ENCODE data around the gene C20orf204. TPM values are rescaled to one million over a fixed set of nuclear protein-coding genes. Genes with fewer than 3 reads are reported as not detected.

The C20orf204 gene
- total RNA-seq, 4 donors from 2014 or later, result 0.37 to 6.5 (median 0.68) TPM

DNA sequence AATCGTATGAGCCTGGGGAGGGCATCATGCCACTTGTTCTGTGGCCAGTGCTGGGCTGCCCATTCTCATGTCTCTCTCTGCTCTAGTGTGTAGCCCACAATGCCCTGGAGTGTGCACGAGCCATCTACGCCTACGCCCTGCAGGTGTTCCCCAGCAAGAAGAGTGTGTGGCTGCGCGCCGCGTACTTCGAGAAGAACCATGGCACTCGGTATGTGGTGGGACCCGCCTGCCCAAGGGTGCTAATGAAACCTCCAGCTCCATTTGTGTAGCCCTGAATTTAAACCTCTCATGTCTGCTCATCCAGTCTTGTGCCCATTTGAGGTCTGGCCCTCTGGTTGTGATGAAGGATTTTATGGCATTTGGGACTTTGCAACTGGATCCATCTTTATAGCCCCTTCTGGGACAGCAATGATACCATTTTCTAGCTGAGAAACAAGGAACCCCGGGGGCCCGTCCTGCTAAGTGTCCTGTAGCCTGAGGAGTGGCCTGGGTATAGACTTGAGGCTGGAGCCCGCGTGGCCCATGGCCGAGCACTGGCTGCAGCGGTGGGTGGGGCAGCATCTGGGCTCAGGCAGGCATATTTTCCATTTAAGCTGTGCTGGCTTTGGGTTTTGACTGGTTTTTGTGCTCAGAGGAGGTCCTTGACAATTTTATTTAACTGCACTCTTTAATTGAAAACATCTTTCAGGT is 13.2 kb upstream of the C20orf204 start:
- no peak for ATAC-seq (ENCODE audit: low FRiP score)
- TF ChIP-seq, protein P1, sequence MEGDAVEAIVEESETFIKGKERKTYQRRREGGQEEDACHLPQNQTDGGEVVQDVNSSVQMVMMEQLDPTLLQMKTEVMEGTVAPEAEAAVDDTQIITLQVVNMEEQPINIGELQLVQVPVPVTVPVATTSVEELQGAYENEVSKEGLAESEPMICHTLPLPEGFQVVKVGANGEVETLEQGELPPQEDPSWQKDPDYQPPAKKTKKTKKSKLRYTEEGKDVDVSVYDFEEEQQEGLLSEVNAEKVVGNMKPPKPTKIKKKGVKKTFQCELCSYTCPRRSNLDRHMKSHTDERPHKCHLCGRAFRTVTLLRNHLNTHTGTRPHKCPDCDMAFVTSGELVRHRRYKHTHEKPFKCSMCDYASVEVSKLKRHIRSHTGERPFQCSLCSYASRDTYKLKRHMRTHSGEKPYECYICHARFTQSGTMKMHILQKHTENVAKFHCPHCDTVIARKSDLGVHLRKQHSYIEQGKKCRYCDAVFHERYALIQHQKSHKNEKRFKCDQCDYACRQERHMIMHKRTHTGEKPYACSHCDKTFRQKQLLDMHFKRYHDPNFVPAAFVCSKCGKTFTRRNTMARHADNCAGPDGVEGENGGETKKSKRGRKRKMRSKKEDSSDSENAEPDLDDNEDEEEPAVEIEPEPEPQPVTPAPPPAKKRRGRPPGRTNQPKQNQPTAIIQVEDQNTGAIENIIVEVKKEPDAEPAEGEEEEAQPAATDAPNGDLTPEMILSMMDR (IDR thresholded peaks at IDR 0.05), result no peak
- DNase-seq (ENCODE audit: low spot score), result no peak

DNA sequence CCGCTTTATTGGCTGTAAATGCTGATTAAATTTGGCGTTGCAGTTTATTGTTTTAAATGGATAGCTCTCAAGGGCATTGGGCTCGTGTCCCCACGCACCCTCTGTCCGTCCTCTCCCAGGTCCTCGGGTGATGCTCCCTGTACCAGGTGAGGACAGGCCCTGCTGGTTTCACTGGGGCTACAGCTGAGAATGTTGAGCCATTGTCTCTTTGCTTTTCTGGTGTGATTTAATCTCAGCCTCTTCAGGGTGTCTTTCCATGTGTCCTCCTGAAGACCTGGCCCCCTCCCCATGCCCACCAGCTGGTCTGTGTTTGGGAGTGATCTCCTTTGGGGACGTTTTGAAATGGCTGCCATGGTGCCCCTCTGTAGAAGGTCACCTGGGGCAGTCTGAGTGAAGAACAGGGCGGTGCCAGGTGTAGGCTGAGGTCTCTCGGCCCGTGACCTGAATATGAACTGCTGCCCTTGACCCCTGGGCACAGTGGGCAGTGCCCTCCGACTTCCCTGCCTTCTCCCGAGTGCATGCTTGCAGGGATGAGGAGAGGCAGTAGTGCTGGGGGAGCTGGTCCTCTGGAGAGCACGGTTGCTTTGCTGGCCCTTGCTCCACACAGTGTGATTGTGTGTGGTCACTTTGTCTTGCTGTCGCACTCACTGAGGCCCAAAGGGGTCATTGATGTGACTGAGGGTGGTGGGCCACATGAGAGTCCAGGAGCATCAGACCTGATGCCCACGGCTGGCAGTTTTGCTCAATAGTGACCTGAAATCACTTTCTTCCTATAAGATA is 12.4 kb upstream of the C20orf204 start:
- no peak for ATAC-seq (ENCODE audit: low FRiP score)

DNA sequence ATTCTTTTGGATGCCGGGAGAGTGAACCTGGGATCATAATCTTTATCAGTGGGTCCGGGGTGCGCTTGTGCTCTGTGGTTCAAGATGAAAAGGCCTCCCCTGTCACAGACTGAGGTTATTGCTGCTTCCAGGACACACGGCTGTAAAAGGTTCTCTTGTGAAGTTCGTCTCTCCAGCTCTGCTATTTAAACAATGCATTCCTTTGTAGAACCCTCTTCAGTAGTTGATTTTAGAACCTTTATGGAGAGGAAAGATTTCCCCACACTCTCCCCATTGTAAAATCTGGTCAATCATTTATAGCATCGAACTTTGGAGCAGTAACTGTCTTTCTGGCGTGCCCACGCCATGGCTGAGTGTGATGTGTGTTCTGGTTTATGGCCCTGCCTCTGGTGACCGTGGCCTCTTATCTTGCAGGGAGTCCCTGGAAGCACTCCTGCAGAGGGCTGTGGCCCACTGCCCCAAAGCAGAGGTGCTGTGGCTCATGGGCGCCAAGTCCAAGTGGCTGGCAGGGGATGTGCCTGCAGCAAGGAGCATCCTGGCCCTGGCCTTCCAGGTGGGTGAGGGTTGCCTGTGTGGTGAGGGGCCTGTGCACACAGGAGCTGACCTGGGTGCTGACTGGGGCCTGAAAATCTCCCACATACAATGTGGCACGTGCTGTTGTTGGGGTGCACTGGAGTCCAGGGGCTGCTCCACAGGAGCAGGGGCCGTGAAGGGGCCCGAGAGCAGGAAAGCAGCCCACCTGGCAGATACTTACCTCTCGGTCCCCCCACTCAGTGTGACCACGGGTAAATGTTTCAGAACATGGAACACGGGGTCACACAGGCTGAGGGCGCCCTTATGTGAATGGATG is 11.6 kb upstream of the C20orf204 start:
- DNase-seq (ENCODE audit: low spot score) (no peak), ATAC-seq (ENCODE audit: low FRiP score) (no peak)
- TF ChIP-seq, protein P1 (IDR thresholded peaks at IDR 0.05), result no peak

More for the DNA sequence above, 12.4 kb upstream of the C20orf204 start:
- no peak for DNase-seq (ENCODE audit: low spot score)
- TF ChIP-seq, protein P1 (IDR thresholded peaks at IDR 0.05), result no peak

DNA sequence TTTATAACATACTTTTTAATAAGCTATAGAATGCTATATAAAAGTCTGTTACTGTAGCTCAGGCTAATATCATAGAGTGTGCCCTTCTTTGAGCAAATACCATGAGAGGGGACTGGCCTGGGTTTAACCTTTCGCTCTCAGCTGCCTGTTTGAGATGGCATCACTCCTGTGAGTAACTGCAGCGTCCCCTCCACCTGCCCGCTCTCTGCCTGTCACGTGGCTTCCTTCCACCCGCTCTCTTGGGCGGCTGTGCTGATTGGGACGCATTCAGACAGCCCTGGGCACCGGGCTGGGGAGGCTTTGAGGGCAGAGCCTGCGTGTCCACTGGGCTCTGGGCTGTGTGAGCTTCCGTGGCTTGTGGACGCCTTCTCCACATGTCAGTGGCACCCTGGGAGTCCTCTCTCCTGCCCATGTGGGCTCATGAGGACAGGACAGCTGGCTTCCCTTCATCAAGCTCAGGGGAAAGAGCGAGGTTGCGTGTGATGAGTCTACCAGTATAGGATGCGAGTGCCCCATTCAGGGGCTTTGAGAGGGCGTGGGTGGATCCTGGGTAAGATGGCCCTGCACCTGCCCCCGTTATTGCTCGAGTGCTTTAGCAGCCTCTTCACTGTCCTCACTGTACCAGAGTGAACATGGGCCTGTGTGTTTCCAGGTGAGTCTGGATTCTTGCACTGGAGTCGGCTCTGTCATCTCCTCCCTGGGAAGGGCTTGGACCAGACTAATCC is 10.7 kb upstream of the C20orf204 start:
- TF ChIP-seq, protein P1 (IDR thresholded peaks at IDR 0.05), result no peak
- ATAC-seq (ENCODE audit: low FRiP score) (no peak), DNase-seq (ENCODE audit: low spot score) (no peak)

DNA sequence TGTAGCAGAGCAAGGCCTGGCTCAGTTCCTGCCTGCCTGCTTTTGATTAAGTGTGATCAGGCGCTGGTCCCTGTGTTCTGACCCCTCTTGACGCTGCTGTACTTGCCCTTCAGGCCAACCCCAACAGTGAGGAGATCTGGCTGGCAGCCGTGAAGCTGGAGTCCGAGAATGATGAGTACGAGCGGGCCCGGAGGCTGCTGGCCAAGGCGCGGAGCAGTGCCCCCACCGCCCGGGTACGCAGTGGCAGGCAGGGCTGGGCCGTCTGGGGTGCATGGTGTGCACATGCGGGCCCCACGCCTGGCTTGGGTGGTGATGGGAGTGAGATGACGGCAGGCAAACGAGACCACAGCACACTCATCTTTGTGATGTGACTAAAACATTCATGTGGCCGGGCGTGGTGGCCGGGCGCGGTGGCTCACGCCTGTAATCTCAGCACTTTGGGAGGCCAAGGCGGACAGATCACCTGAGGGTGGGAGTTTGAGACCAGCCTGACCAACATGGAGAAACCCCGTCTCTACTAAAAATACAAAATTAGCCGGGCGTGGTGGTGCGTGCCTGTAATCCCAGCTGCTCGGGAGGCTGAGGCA is 10.1 kb upstream of the C20orf204 start:
- TF ChIP-seq, protein P1 (IDR thresholded peaks at IDR 0.05), result no peak
- DNase-seq (ENCODE audit: low spot score) (no peak), ATAC-seq (ENCODE audit: low FRiP score) (no peak)
